Measurements from ENCODE around the gene CLCN3. TPM values are rescaled to one million over a fixed set of nuclear protein-coding genes. Genes with fewer than 3 reads are reported as not detected.

Gene CLCN3
- total and polyA plus RNA-seq, 2 of the 13 experiments (the other 11 are each of a cell fraction or from before 2014, with no cell fraction given), result 13.6 to 23.7 TPM

GRCh38 chr4:169628579-169628978 is 8.2 kb downstream of the CLCN3 start:
- Histone ChIP-seq H3K4me1 (ENCODE audit: insufficient read depth, low read length) (peaks cover 16% of the 10 kb centered on the region), H4K20me1 (ENCODE audit: insufficient read depth, low read length) (no peaks in the 10 kb centered on the region), H3K36me3 (replicated peaks in 1 of 2; ENCODE audit: control insufficient read depth in 1 of 2, insufficient read depth in 2 of 2, low read length in 2 of 2) (no peaks in the 10 kb centered on the region), H3K9me3 (ENCODE audit: low read length) (no peaks in the 10 kb centered on the region), H3K27me3 (ENCODE audit: control insufficient read depth in 1 of 2, insufficient read depth in 2 of 2, low read length in 2 of 2) (no peaks in the 10 kb centered on the region), H2AFZ (ENCODE audit: low read length) (no peak overlapping the region), H3K9ac (ENCODE audit: insufficient read depth, low read depth, low read length) (no peak overlapping the region), H3K4me2 (ENCODE audit: low read depth, low read length) (no peak overlapping the region), H3K79me2 (ENCODE audit: insufficient read depth, low read length) (peaks cover 45% of the 10 kb centered on the region), H3K4me3 (replicated peaks in 1 of 3; ENCODE audit: insufficient read depth in 1 of 3, low read depth in 2 of 3, low read length in 3 of 3) (no peak overlapping the region), H3K27ac (ENCODE audit: extremely low read length, insufficient read depth, low read length) (no peak overlapping the region)
- TF ChIP-seq EP300 (IDR thresholded peaks at IDR 0.05; ENCODE audit: low read depth in 2 of 2, low read length in 2 of 2), result no peak
- no peak for TF ChIP-seq EP300 (CRISPR knock-in tag; IDR thresholded peaks at IDR 0.05; ENCODE audit: borderline replicate concordance)
- TF ChIP-seq ZNF747 (CRISPR knock-in tag; IDR thresholded peaks at IDR 0.05; ENCODE audit: borderline replicate concordance), result no peak
- TF ChIP-seq ZNF552 (CRISPR knock-in tag; IDR thresholded peaks at IDR 0.05; ENCODE audit: borderline replicate concordance), result no peak
- TF ChIP-seq ARID3A (IDR thresholded peaks at IDR 0.05; ENCODE audit: low read depth, low read length), result no peak
- no peak for TF ChIP-seq ONECUT2 (CRISPR knock-in tag; IDR thresholded peaks at IDR 0.05)
- intact Hi-C loops (cut with micrococcal nuclease; ENCODE audit: unreplicated experiment), result no loop called here
- ATAC-seq, result no peak
- ChIA-PET CTCF (ENCODE audit: low intra/inter-chr PET ratio, low total read pairs) (no interaction called here), POLR2A (interaction anchor here (0.8 kb wide), 1 partner anchor 618 kb away, joined by 3 read pairs; the partner anchor contains the start of gene CBR4)
- WGBS (ENCODE audit: low lambda C conversion rate), result 98% methylated on average over 2 of the region's 2 CpGs
- no peak for FAIRE-seq
- no peak for DNase-seq (ENCODE audit: low spot score)
- in situ Hi-C loops (cut with HindIII; ENCODE audit: extremely low pct_ligation_motif_present, low pct_unique_long_range_greater_than_20kb), result no loop called here
- BruUV-seq (replicated peaks), result no TSS peak

GRCh38 chr4:169630069-169630468 is 9.7 kb downstream of the CLCN3 start:
- no peaks in the 10 kb centered on the region for H3K27me3 ChIP-seq (ENCODE audit: control insufficient read depth in 1 of 2, insufficient read depth in 2 of 2, low read length in 2 of 2)
- H4K20me1 ChIP-seq (ENCODE audit: insufficient read depth, low read length), result no peaks in the 10 kb centered on the region
- WGBS (ENCODE audit: low lambda C conversion rate), result 96% methylated on average over 3 of the region's 3 CpGs
- no peak for FAIRE-seq
- no peaks in the 10 kb centered on the region for H3K9me3 ChIP-seq (ENCODE audit: low read length)
- peaks cover 38% of the 10 kb centered on the region for H3K79me2 ChIP-seq (ENCODE audit: insufficient read depth, low read length)
- H3K4me2 ChIP-seq (ENCODE audit: low read depth, low read length), result no peak overlapping the region
- H3K9ac ChIP-seq (ENCODE audit: insufficient read depth, low read depth, low read length), result no peak overlapping the region
- intact Hi-C loops (cut with micrococcal nuclease; ENCODE audit: unreplicated experiment), result no loop called here
- H2AFZ ChIP-seq (ENCODE audit: low read length), result no peak overlapping the region
- no peak overlapping the region for H3K4me3 ChIP-seq (replicated peaks in 1 of 3; ENCODE audit: insufficient read depth in 1 of 3, low read depth in 2 of 3, low read length in 3 of 3)
- CTCF ChIA-PET (ENCODE audit: low intra/inter-chr PET ratio, low total read pairs), result no interaction called here
- H3K4me1 ChIP-seq (ENCODE audit: insufficient read depth, low read length), result peaks cover 8% of the 10 kb centered on the region; the same call in 1 of the 2 replicates
- no peaks in the 10 kb centered on the region for H3K36me3 ChIP-seq (replicated peaks in 1 of 2; ENCODE audit: control insufficient read depth in 1 of 2, insufficient read depth in 2 of 2, low read length in 2 of 2)
- BruUV-seq (replicated peaks), result no TSS peak
- no peak overlapping the region for H3K27ac ChIP-seq (ENCODE audit: extremely low read length, insufficient read depth, low read length)
- in situ Hi-C loops (cut with HindIII; ENCODE audit: extremely low pct_ligation_motif_present, low pct_unique_long_range_greater_than_20kb), result no loop called here
- DNase-seq (ENCODE audit: low spot score), result no peak
- TF ChIP-seq RERE (CRISPR knock-in tag; IDR thresholded peaks at IDR 0.05; ENCODE audit: low read depth) (no peak), ZKSCAN1 (IDR thresholded peaks at IDR 0.05; ENCODE audit: low read length) (no peak), ZNF503 (CRISPR knock-in tag; IDR thresholded peaks at IDR 0.05) (no peak), CCAR2 (optimal IDR thresholded peaks at IDR 0.05; ENCODE audit: low read depth, low read length) (no peak)
- POLR2A ChIA-PET, result no interaction called here
- ATAC-seq, result no peak

All from HepG2 (cell line).